ENCODE measurements around the gene TPM3. TPM values are rescaled to one million over a fixed set of nuclear protein-coding genes. Genes with fewer than 3 reads are reported as not detected.
"Not testable (repeated sequence)": the region's sequence is repeated elsewhere in the genome, so short reads cannot be mapped to it uniquely, and the experiment has no call there.

Gene TPM3
- polyA plus RNA-seq, 1 donor from 2014 or later, result 356 TPM

DNA sequence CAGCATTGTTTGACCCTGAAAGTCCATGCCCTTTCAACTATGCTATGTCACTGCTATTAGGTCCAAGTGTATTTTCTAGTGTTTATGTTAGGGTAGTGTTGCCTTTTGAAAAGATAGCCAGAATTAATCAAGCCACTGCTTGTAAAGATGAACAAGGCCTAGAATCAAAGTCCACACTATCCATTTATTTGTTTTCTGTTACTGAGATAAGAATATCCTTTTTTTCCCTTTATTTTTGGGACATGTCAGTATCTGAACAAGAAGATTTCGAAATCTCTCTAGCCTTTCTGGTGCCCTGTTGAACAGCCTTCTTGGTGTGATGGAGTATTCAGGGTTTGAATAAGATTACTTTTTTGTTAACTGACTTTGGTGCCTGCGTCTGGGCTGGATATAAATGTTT is 45.5 kb upstream of the TPM3 start:
- Histone ChIP-seq H3F3A (ENCODE audit: insufficient read depth, low read length, poor library complexity, severe bottlenecking) (no peaks in the 10 kb centered on the region), H3K4me3 (ENCODE audit: low read length) (no peak overlapping the region), H3K36me3 (ENCODE audit: insufficient read depth, low read length) (peaks cover 13% of the 10 kb centered on the region), H3K9ac (ENCODE audit: low read length) (no peak overlapping the region), H3K9me2 (ENCODE audit: insufficient read depth, low read length) (no peaks in the 10 kb centered on the region), H3K27me3 (ENCODE audit: insufficient read depth, low read depth, low read length) (no peaks in the 10 kb centered on the region), H2AFZ (ENCODE audit: low read depth, low read length) (no peak overlapping the region), H4K20me1 (ENCODE audit: insufficient read depth) (peaks cover 6% of the 10 kb centered on the region), H3K4me2 (ENCODE audit: low read length) (no peak overlapping the region), H3K9me3 (ENCODE audit: low read length) (no peaks in the 10 kb centered on the region), H3K27ac (ENCODE audit: low read length) (no peak overlapping the region), H3K79me2 (replicated peaks; ENCODE audit: insufficient read depth, low read length) (no peaks in the 10 kb centered on the region)
- TF ChIP-seq SMC3 (conservative IDR thresholded peaks at IDR 0.05; ENCODE audit: poor library complexity), result no peak
- no peak for TF ChIP-seq RAD21 (conservative IDR thresholded peaks at IDR 0.05)
- TF ChIP-seq, protein P1, sequence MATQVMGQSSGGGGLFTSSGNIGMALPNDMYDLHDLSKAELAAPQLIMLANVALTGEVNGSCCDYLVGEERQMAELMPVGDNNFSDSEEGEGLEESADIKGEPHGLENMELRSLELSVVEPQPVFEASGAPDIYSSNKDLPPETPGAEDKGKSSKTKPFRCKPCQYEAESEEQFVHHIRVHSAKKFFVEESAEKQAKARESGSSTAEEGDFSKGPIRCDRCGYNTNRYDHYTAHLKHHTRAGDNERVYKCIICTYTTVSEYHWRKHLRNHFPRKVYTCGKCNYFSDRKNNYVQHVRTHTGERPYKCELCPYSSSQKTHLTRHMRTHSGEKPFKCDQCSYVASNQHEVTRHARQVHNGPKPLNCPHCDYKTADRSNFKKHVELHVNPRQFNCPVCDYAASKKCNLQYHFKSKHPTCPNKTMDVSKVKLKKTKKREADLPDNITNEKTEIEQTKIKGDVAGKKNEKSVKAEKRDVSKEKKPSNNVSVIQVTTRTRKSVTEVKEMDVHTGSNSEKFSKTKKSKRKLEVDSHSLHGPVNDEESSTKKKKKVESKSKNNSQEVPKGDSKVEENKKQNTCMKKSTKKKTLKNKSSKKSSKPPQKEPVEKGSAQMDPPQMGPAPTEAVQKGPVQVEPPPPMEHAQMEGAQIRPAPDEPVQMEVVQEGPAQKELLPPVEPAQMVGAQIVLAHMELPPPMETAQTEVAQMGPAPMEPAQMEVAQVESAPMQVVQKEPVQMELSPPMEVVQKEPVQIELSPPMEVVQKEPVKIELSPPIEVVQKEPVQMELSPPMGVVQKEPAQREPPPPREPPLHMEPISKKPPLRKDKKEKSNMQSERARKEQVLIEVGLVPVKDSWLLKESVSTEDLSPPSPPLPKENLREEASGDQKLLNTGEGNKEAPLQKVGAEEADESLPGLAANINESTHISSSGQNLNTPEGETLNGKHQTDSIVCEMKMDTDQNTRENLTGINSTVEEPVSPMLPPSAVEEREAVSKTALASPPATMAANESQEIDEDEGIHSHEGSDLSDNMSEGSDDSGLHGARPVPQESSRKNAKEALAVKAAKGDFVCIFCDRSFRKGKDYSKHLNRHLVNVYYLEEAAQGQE (IDR thresholded peaks at IDR 0.05; ENCODE audit: borderline replicate concordance), result no peak
- no peak for TF ChIP-seq POLR2AphosphoS5 (IDR thresholded peaks at IDR 0.05)
- TF ChIP-seq, protein P2, sequence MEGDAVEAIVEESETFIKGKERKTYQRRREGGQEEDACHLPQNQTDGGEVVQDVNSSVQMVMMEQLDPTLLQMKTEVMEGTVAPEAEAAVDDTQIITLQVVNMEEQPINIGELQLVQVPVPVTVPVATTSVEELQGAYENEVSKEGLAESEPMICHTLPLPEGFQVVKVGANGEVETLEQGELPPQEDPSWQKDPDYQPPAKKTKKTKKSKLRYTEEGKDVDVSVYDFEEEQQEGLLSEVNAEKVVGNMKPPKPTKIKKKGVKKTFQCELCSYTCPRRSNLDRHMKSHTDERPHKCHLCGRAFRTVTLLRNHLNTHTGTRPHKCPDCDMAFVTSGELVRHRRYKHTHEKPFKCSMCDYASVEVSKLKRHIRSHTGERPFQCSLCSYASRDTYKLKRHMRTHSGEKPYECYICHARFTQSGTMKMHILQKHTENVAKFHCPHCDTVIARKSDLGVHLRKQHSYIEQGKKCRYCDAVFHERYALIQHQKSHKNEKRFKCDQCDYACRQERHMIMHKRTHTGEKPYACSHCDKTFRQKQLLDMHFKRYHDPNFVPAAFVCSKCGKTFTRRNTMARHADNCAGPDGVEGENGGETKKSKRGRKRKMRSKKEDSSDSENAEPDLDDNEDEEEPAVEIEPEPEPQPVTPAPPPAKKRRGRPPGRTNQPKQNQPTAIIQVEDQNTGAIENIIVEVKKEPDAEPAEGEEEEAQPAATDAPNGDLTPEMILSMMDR (IDR thresholded peaks at IDR 0.05; ENCODE audit: poor library complexity, severe bottlenecking), result no peak
- no peak for TF ChIP-seq MXI1 (conservative IDR thresholded peaks at IDR 0.05; ENCODE audit: poor library complexity, severe bottlenecking)
- TF ChIP-seq EP300 (conservative IDR thresholded peaks at IDR 0.05; ENCODE audit: poor library complexity, severe bottlenecking), result no peak
- no peak for TF ChIP-seq TAF1 (IDR thresholded peaks at IDR 0.05; ENCODE audit: low read depth)
- no peak for TF ChIP-seq EZH2 (IDR thresholded peaks at IDR 0.05; ENCODE audit: borderline replicate concordance, insufficient read depth, low read length, poor library complexity, severe bottlenecking)

DNA sequence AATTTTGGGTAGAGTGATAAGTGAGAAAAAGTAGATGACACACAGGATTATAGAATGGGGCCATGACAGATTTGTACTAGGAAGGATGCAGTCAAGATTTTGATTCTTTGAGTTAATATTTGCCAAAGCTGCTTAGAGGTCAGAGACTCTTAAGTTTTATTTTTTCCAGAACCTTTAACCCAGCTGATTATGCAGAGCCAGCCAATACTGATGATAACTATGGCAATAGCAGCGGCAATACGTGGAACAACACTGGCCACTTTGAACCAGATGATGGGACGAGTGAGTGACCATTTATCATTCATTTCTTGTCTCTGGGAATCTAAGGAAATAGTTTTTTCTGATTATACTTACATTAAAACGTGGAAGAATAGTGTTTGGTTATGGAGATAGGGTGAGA is 45.0 kb upstream of the TPM3 start:
- no peaks in the 10 kb centered on the region for H3K9me2 ChIP-seq (ENCODE audit: insufficient read depth, low read length)
- TF ChIP-seq POLR2AphosphoS5 (IDR thresholded peaks at IDR 0.05), result no peak
- TF ChIP-seq EZH2 (IDR thresholded peaks at IDR 0.05; ENCODE audit: borderline replicate concordance, insufficient read depth, low read length, poor library complexity, severe bottlenecking), result no peak
- TF ChIP-seq SMC3 (conservative IDR thresholded peaks at IDR 0.05; ENCODE audit: poor library complexity), result no peak
- TF ChIP-seq MXI1 (conservative IDR thresholded peaks at IDR 0.05; ENCODE audit: poor library complexity, severe bottlenecking), result no peak
- no peak for TF ChIP-seq TAF1 (IDR thresholded peaks at IDR 0.05; ENCODE audit: low read depth)
- no peak for TF ChIP-seq RAD21 (conservative IDR thresholded peaks at IDR 0.05)
- TF ChIP-seq, protein P1 (IDR thresholded peaks at IDR 0.05; ENCODE audit: borderline replicate concordance), result no peak
- H2AFZ ChIP-seq (ENCODE audit: low read depth, low read length), result no peak overlapping the region
- H3F3A ChIP-seq (ENCODE audit: insufficient read depth, low read length, poor library complexity, severe bottlenecking), result no peaks in the 10 kb centered on the region
- peaks cover 6% of the 10 kb centered on the region for H4K20me1 ChIP-seq (ENCODE audit: insufficient read depth)
- H3K4me2 ChIP-seq (ENCODE audit: low read length), result no peak overlapping the region
- peaks cover 13% of the 10 kb centered on the region for H3K36me3 ChIP-seq (ENCODE audit: insufficient read depth, low read length)
- H3K9me3 ChIP-seq (ENCODE audit: low read length), result no peaks in the 10 kb centered on the region
- no peak overlapping the region for H3K9ac ChIP-seq (ENCODE audit: low read length)
- H3K27me3 ChIP-seq (ENCODE audit: insufficient read depth, low read depth, low read length), result no peaks in the 10 kb centered on the region
- no peak overlapping the region for H3K4me3 ChIP-seq (ENCODE audit: low read length)
- H3K27ac ChIP-seq (ENCODE audit: low read length), result no peak overlapping the region
- no peaks in the 10 kb centered on the region for H3K79me2 ChIP-seq (replicated peaks; ENCODE audit: insufficient read depth, low read length)

DNA sequence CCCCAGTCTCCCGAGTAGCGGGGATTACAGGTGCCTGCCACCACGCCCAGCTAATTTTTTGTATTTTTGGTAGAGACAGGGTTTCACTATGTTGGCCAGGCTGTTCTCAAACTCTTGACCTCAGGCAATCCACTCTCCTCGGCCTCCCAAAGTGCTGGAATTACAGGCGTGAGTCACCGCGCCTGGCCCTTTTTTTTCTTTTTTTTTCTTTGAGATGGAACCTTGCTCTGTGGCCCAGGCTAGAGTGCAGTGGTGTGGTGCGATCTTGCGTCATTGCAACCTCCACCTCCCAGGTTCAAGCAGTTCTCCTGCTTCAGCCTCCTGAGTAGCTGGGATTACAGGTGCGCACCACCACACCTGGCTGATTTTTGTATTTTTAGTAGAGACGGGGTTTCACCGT is 41.2 kb upstream of the TPM3 start:
- H3K36me3 ChIP-seq (ENCODE audit: insufficient read depth, low read length), result peaks cover 11% of the 10 kb centered on the region
- H3K9me3 ChIP-seq (ENCODE audit: low read length); H3K4me2 ChIP-seq (ENCODE audit: low read length); H3K27me3 ChIP-seq (ENCODE audit: insufficient read depth, low read depth, low read length); H3K9ac ChIP-seq (ENCODE audit: low read length); H3F3A ChIP-seq (ENCODE audit: insufficient read depth, low read length, poor library complexity, severe bottlenecking); H3K4me3 ChIP-seq (ENCODE audit: low read length); H3K27ac ChIP-seq (ENCODE audit: low read length); H3K9me2 ChIP-seq (ENCODE audit: insufficient read depth, low read length); H4K20me1 ChIP-seq (ENCODE audit: insufficient read depth); H3K79me2 ChIP-seq (replicated peaks; ENCODE audit: insufficient read depth, low read length); H2AFZ ChIP-seq (ENCODE audit: low read depth, low read length): not testable (repeated sequence)

DNA sequence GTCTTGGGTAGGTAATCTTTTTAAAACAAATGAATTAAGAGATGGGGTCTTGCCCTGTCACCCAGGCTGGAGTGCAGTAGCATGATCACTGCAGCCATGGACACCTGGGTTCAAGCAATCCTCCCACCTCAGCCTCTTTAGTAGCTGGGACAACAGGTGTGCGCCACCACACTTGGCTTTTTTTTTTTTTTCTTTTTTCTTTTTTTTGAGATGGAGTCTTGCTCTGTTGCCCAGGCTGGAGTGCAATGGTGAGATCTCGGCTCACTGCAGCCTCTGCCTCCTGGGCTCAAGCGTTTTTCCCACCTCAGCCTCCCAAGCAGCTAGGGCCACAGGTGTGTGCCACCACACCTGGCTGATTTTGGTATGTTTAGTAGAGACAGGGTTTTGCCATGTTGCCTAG is 39.2 kb upstream of the TPM3 start:
- H3K9me2 ChIP-seq (ENCODE audit: insufficient read depth, low read length); H3K4me3 ChIP-seq (ENCODE audit: low read length); H3K9ac ChIP-seq (ENCODE audit: low read length); H3K4me2 ChIP-seq (ENCODE audit: low read length); H3F3A ChIP-seq (ENCODE audit: insufficient read depth, low read length, poor library complexity, severe bottlenecking); H2AFZ ChIP-seq (ENCODE audit: low read depth, low read length); H3K27me3 ChIP-seq (ENCODE audit: insufficient read depth, low read depth, low read length); H4K20me1 ChIP-seq (ENCODE audit: insufficient read depth); H3K9me3 ChIP-seq (ENCODE audit: low read length); H3K36me3 ChIP-seq (ENCODE audit: insufficient read depth, low read length); H3K27ac ChIP-seq (ENCODE audit: low read length): not testable (repeated sequence)
- H3K79me2 ChIP-seq (replicated peaks; ENCODE audit: insufficient read depth, low read length), result peaks cover 19% of the 10 kb centered on the region
